Suppressor macrophage (primary cell): ENCODE measurements around the gene TBX10.
A peak's percentile ranks its signal among the peaks of the same experiment; 100 is the strongest.
"Not testable (repeated sequence)": the region's sequence is repeated elsewhere in the genome, so short reads cannot be mapped to it uniquely, and the experiment has no call there.

ENCODE experiments used
- DNase-seq, 4 experiments: peaks; one replicate each; pipeline ENCODE4 v3.0.0-alpha.2; 2020 to 2022

TBX10 gene

GRCh38 chr11:67631411-67631810 is 8.2 kb downstream of the TBX10 start:
- DNase-seq, result no peak

- DNase-seq, result no peak
Measured at GRCh38 chr11:67630943-67631331, 8.6 kb downstream of the TBX10 start.

DNA sequence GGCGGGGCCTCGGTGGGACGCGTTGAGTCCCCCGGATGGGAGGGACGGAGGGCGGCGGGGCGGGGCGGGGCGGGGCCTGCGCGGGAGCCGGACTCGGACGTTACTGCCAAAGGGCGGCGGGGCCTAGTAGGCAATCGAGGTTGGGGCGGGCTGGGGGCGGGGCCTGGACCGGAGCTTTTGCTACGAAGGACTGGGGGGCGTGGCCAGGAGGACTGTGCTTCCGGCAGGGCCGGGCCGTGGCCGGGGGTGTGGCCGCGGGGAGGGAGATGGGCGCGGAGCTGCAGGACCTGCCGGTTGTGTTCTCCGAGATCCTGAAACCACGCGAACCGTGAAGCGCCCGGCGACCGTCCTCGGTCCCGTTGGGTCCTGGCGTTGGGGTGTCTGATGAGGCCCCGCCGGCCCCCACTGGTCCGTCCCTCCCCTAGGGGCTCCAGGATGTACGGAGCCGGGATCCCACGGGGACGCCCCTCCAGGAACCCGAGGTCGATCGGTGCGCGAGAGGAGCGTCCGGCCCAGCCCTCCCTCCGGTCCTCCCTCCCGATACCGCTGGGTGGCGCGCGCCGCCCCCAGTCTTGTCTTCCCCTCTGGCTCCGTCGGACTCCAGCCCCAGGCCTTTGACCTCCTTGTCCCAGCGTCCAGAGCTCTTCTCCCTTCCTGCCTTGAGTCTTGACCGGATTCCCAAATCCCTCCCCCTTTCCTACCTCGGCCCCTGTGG is 9.2 kb downstream of the TBX10 start:
- DNase-seq, result peak; percentile 97 to 99 (median 98)

GRCh38 chr11:67629386-67630227 is 10.0 kb downstream of the TBX10 start, which contains the start of gene NUDT8:
Gene NUDT8 (minus strand): TSS chr11:67629937. CDS start chr11:67629911, 26 bp downstream.
- peak; percentile 88 to 96 (median 92) for DNase-seq

- no peak for DNase-seq
Measured at GRCh38 chr11:67628710-67629385, 10.7 kb downstream of the TBX10 start.

DNA sequence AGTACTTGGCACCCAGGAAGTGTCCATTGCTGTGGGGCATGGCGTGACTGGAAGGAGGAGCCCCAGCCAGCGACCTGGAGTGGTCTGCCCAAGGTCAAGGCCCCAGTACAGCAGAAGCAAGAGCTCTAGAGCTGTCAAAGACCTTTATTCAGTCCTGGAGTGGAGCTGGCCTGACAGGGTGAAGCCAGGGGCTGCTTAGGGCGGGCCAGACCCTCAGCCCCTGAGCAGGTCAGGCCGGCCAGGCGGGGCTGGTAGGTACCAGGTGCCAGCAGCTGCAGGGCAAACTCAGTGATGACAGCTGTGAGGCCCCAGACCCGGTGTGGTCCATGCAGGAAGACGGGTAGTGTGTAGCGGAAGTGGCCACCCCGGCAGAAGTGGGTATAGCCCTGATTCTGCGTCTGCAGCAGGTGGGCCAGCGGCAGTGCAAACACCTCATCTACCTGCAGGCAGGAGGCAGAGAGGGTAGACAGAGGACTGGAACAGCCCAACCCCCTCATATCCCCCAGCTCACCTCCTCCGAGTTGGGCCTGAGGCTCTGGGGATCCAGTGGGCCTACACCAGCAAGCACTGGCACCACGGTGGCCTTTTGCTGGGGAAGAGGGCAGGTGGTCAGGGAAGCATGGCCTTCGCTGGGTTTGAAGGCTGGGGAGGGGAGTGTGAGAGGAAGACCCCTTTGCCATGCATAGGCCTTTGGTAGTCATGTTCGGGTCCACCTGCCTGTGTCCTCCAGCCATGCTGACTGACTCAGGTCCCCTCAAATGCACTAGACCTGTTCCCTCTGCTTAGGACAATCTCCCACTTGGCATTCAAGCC is 11.5 kb downstream of the TBX10 start:
- no peak for DNase-seq

- no peak for DNase-seq
Measured at GRCh38 chr11:67627441-67627811, 12.1 kb downstream of the TBX10 start.

GRCh38 chr11:67626970-67627369 is 12.6 kb downstream of the TBX10 start:
- DNase-seq, result no peak

GRCh38 chr11:67626131-67626833 is 13.3 kb downstream of the TBX10 start:
- not testable (repeated sequence) for DNase-seq

DNA sequence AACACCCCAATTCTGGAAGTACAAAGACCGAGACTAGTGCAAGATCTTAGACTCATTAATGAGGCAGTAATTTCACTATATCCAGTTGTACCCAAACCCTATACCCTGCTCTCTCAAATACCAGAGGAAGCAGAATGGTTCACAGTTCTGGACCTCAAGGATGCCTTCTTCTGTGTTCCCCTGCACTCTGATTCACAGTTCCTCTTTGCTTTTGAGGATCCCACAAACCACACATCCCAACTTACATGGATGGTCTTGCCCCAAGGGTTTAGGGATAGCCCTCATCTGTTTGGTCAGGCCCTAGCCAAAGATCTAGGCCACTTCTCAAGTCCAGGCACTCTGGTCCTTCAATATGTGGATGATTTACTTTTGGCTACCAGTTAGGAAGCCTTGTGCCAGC is 15.8 kb downstream of the TBX10 start:
- DNase-seq, result not testable (repeated sequence)

DNA sequence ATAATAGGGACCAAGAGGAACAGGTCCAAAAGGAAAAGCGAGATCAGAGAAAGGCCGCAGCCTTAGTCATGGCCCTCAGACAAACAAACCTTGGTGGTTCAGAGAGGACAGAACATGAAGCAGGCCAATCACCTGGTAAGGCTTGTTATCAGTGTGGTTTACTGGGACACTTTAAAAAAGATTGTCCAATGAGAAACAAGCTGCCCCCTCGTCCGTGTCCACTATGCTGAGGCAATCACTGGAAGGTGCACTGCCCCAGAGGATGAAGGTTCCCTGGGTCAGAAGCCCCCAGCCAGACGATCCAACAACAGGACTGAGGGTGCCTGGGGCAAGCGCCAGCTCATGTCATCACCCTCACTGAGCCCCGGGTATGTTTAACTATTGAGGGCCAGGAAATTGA is 16.7 kb downstream of the TBX10 start:
- DNase-seq, result not testable (repeated sequence)

GRCh38 chr11:67621928-67622327 is 17.6 kb downstream of the TBX10 start:
- not testable (repeated sequence) for DNase-seq

- not testable (repeated sequence) for DNase-seq
Measured at GRCh38 chr11:67620621-67621020, 18.9 kb downstream of the TBX10 start.

DNA sequence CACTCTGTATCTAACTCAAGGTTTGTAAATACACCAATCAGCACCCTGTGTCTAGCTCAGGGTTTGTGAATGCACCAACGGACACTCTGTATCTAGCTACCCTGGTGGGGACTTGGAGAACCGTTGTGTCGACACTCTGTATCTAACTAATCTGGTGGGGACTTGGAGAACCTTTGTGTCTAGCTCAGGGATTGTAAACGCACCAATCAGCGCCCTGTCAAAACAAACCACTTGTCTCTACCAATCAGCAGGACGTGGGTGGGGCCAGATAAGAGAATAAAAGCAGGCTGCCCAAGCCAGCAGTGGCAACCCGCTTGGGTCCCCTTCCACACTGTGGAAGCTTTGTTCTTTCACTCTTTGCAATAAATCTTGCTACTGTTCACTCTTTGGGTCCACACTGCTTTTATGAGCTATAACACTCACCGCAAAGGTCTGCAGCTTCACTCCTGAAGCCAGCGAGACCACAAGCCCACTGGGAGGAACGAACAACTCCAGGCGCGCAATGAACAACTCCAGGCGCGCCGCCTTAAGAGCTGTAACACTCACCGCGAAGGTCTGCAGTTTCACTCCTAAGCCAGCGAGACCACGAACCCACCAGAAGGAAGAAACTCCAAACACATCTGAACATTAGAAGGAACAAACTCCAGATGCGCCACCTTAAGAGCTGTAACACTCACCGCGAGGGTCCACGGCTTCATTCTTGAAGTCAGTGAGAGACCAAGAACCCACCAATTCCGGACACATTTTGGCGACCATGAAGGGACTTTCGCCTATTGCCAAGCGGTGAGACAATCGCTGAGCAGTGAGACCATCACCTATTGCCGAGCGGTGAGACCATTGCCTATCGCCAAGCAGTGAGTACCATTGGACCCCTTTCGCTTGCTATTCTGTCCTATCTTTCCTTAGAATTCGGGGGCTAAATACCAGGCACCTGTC is 19.6 kb downstream of the TBX10 start:
- DNase-seq, result not testable (repeated sequence)

GRCh38 chr11:67618901-67619659 is 20.5 kb downstream of the TBX10 start:
- DNase-seq, result not testable (repeated sequence)

DNA sequence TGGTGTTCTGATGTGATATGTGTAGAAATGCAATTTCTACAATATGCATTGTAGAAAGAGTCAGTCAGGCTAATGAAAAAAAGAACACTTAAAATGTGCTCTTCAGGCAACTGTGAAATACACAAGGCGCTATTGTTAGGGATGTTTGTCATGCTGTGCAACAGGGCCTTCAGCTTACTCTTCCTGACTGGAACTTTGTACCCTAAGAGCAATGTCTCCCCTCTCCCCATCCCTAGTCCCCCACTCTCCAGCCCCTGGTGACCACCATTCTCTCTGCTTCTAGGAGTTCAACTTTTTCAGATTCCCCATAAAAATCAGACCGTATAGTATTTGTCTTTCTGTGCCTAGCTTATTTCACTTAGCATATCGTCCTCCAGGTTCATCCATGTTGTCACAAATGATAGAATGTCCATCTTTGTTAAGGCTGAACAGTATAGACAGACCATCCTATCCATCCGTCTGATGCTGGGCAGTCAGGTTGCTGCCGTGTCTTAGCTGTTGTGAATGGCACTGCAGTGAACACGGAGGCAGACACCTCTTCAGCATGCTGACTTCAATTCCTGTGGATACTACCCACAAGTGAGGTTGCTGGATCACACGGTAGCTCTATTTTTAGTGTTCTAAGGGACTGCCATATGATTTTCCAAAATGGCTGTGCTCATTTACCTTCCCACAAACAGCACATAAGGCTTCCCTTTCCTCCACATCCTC is 22.2 kb downstream of the TBX10 start:
- DNase-seq, result no peak

DNA sequence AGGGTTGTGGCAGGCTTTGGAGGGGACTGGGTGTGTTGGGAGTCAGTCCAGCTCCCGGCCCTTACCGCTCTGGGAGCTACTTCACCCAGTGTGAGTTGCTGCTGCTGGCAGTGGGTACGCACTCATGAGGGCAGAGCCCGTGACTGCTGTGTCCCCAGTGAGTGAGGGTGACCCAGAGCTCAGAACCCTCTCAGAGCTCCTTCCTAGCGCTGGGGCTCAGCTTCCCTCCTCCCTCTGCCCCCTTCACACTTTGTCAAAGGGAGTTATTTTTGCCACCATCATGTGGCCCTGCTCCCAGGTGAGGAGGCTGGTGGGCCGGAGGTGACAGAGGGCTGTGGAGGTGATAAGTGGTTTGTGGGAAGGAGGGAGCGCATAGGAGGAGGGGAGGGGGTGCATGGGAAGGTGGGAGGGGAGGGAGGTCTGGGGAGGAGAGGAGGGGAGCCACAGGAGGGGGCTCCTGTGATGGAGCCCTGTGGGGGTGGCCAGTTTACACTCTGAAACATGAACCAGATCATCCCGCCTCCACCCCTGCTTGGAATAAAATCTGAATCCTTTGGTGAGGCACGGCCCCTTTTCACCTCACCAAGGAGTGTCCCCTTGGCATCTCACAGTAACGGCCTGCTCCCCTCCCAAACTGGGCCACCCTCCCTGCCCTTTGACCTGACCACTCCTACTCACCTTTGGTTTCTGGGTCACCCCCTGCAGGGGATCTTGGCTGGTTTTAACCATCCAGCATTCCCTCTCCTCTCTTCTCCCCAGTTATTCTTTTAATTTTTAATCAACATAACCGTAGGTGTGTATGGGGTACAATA is 22.9 kb downstream of the TBX10 start:
- DNase-seq, result no peak
